Measurements from ENCODE around the gene MYBPC3. TPM values are rescaled to one million over a fixed set of nuclear protein-coding genes. Genes with fewer than 3 reads are reported as not detected.

The MYBPC3 gene
- total and polyA plus RNA-seq, 7 donors: 0.01 to 1.3 (median 0.44) TPM

- Histone ChIP-seq H3K4me3 (peak overlapping the region; percentile 30), H3K27ac (peak overlapping the region; percentile 77), H3K9me3 (no peaks in the 10 kb centered on the region), H3K27me3 (ENCODE audit: insufficient read depth in 3 of 3, low read length in 2 of 3) (no peaks in the 10 kb centered on the region), H3K36me3 (ENCODE audit: insufficient read depth in 1 of 2, low read depth in 1 of 2) (no peaks in the 10 kb centered on the region), H3K4me1 (peaks cover 10% of the 10 kb centered on the region)
- peak; percentile 32 to 57 for DNase-seq
- no peak for TF ChIP-seq CTCF (IDR thresholded peaks at IDR 0.05)
- ATAC-seq: peak in 1 of 4 donors; percentile 19
- intact Hi-C loops (cut with DNase I): no loop called here
- 76 to 90% (median 83%) methylated on average over 9 of the region's 9 CpGs for WGBS, 3 donors
Measured at GRCh38 chr11:47394050-47394321, 41.5 kb upstream of the MYBPC3 start.

GRCh38 chr11:47393163-47394049, 40.9 kb upstream of the MYBPC3 start:
- Histone ChIP-seq H3K36me3 (ENCODE audit: insufficient read depth in 1 of 2, low read depth in 1 of 2) (no peaks in the 10 kb centered on the region), H3K4me3 (peak overlapping the region; percentile 30), H3K4me1 (peaks cover 10% of the 10 kb centered on the region), H3K9me3 (no peaks in the 10 kb centered on the region), H3K27me3 (ENCODE audit: insufficient read depth in 3 of 3, low read length in 2 of 3) (no peaks in the 10 kb centered on the region), H3K27ac (peak overlapping the region; percentile 77)
- ATAC-seq: peak; percentile 74 to 93 (median 92)
- DNase-seq: peak; percentile 58 to 81
- intact Hi-C loops (cut with DNase I): no loop called here
- WGBS, 3 donors: 61 to 64% (median 62%) methylated on average over 20 of the region's 20 CpGs
- no peak for TF ChIP-seq CTCF (IDR thresholded peaks at IDR 0.05)

GRCh38 chr11:47392546-47393162, 40.2 kb upstream of the MYBPC3 start:
- DNase-seq (no peak), ATAC-seq (no peak)
- Histone ChIP-seq H3K4me1 (peaks cover 10% of the 10 kb centered on the region), H3K36me3 (ENCODE audit: insufficient read depth in 1 of 2, low read depth in 1 of 2) (no peaks in the 10 kb centered on the region), H3K9me3 (no peaks in the 10 kb centered on the region), H3K27ac (peak overlapping the region; percentile 30), H3K27me3 (ENCODE audit: insufficient read depth in 3 of 3, low read length in 2 of 3) (no peaks in the 10 kb centered on the region), H3K4me3 (no peak overlapping the region)
- TF ChIP-seq CTCF (IDR thresholded peaks at IDR 0.05): no peak
- WGBS, 3 donors: 86 to 90% (median 89%) methylated on average over 13 to 14 of the region's 14 CpGs
- intact Hi-C loops (cut with DNase I): no loop called here

GRCh38 chr11:47391711-47392432, 39.4 kb upstream of the MYBPC3 start:
- Histone ChIP-seq H3K4me3 (no peak overlapping the region), H3K36me3 (ENCODE audit: insufficient read depth in 1 of 2, low read depth in 1 of 2) (no peaks in the 10 kb centered on the region), H3K27ac (peak overlapping the region; percentile 30), H3K27me3 (ENCODE audit: insufficient read depth in 3 of 3, low read length in 2 of 3) (no peaks in the 10 kb centered on the region), H3K4me1 (peaks cover 10% of the 10 kb centered on the region), H3K9me3 (no peaks in the 10 kb centered on the region)
- TF ChIP-seq CTCF (IDR thresholded peaks at IDR 0.05): no peak
- intact Hi-C loops (cut with DNase I): no loop called here
- DNase-seq (no peak), ATAC-seq (no peak)
- WGBS, 3 donors: 87 to 89% (median 87%) methylated on average over 15 to 16 of the region's 16 CpGs
